ENCODE results near the gene L3MBTL1.
A peak's percentile ranks its signal among the peaks of the same experiment; 100 is the strongest.
"Not testable (repeated sequence)": the region's sequence is repeated elsewhere in the genome, so short reads cannot be mapped to it uniquely, and the experiment has no call there.

L3MBTL1 gene

GRCh38 chr20:43507150-43508080, at the start of gene L3MBTL1:
L3MBTL1 (plus strand) TSS chr20:43507697; CDS start chr20:43513504, 5,807 bp downstream.
- peak; percentile 5 for DNase-seq

- DNase-seq, result no peak
Measured at GRCh38 chr20:43458422-43458924, 49.0 kb upstream of the L3MBTL1 start.

GRCh38 chr20:43459022-43459942, 48.2 kb upstream of the L3MBTL1 start:
- no peak for DNase-seq

- DNase-seq, result no peak
Measured at GRCh38 chr20:43460172-43460829, 47.2 kb upstream of the L3MBTL1 start.

GRCh38 chr20:43460830-43461200, 46.7 kb upstream of the L3MBTL1 start:
- DNase-seq, result no peak

GRCh38 chr20:43461894-43462659, 45.4 kb upstream of the L3MBTL1 start:
- no peak for DNase-seq

- DNase-seq, result no peak
Measured at GRCh38 chr20:43462660-43463526, 44.6 kb upstream of the L3MBTL1 start.

- DNase-seq, result no peak
Measured at GRCh38 chr20:43463527-43464218, 43.8 kb upstream of the L3MBTL1 start.

- no peak for DNase-seq
Measured at GRCh38 chr20:43464219-43464790, 43.2 kb upstream of the L3MBTL1 start.

- no peak for DNase-seq
Measured at GRCh38 chr20:43465625-43465943, 41.9 kb upstream of the L3MBTL1 start.

- DNase-seq, result no peak
Measured at GRCh38 chr20:43467589-43467988, 39.9 kb upstream of the L3MBTL1 start.

- no peak for DNase-seq
Measured at GRCh38 chr20:43472671-43473380, 34.7 kb upstream of the L3MBTL1 start.

- no peak for DNase-seq
Measured at GRCh38 chr20:43473381-43473704, 34.2 kb upstream of the L3MBTL1 start.

- no peak for DNase-seq
Measured at GRCh38 chr20:43477193-43477592, 30.3 kb upstream of the L3MBTL1 start.

- no peak for DNase-seq
Measured at GRCh38 chr20:43477619-43478018, 29.9 kb upstream of the L3MBTL1 start.

- no peak for DNase-seq
Measured at GRCh38 chr20:43490038-43490437, 17.5 kb upstream of the L3MBTL1 start.

- no peak for DNase-seq
Measured at GRCh38 chr20:43492101-43492500, 15.4 kb upstream of the L3MBTL1 start.

- DNase-seq, result no peak
Measured at GRCh38 chr20:43495388-43495787, 12.1 kb upstream of the L3MBTL1 start.

- not testable (repeated sequence) for DNase-seq
Measured at GRCh38 chr20:43502021-43502420, 5.5 kb upstream of the L3MBTL1 start.

- DNase-seq, result no peak
Measured at GRCh38 chr20:43506238-43506637, 1.3 kb upstream of the L3MBTL1 start.
